Fibroblast of skin of scalp (primary cell): ENCODE data around the gene ADGRG1.

Experiments
- DNase-seq: peaks from one replicate; pipeline ENCODE4 v3.0.0-alpha.2; 2013

Gene ADGRG1

DNA sequence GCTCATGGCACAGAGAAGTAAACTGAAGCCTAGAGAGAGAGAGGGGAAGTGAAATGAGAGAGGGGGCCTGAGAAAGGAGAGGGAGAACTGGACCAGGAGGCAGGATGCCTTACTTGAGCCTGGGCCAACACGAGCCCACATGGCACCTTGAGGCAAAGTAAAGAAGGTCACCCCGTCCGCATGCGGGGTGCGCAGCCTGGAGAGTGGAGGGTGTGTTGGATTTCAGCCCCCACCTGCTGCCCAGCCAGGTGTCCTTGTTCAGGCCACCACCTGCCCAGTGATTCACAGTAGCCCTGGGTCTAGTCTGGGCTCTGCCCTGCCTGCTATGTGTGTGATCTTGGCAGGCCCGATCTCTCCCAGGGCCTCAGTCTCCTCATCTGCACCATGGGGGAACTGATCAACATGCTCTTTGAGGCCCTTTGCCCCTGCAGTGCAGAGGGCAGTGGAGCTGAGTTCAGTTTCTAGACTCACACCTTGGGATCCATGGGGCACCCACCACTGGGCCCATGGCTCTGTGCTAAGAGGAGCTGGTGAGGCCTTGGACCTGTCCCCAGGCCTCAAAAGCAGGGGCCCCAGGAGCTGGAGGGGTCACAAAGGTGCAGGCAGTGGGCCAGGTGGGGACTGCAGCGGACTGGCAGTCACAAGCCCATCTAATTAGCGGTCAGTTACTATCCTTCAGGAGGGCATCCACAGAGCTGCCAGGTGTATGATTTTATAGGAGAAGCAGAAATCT, 56.4 kb downstream of the ADGRG1 start:
- DNase-seq: no peak

DNA sequence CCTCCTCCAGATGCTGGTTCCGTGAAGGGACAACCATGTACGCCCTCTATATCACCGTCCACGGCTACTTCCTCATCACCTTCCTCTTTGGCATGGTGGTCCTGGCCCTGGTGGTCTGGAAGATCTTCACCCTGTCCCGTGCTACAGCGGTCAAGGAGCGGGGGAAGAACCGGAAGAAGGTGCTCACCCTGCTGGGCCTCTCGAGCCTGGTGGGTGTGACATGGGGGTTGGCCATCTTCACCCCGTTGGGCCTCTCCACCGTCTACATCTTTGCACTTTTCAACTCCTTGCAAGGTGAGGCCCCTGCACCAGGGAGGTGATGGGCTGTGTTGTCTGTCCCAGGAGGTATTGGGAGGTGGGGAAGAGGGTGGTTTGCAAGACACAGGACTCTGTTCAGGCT, 57.2 kb downstream of the ADGRG1 start:
- DNase-seq: no peak

DNA sequence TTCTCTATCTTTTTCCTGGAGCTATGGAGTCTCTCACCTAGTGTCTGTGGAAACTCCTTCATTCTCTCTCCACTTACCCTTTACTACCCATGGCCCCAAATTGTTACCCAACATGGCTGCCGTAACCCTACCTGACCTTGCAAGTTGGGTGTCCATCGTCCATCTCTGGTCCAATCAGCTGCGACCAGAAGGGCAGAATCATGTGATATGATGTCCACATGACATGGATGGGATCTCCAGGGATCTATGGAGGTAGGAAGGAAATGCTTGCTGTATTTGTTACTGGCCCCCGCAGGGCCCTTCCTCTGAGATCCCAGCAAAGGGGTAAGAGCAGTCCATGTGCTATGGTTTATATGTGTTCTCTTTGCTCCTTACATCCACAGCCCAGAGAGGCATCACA, 58.1 kb downstream of the ADGRG1 start:
- no peak for DNase-seq

DNA sequence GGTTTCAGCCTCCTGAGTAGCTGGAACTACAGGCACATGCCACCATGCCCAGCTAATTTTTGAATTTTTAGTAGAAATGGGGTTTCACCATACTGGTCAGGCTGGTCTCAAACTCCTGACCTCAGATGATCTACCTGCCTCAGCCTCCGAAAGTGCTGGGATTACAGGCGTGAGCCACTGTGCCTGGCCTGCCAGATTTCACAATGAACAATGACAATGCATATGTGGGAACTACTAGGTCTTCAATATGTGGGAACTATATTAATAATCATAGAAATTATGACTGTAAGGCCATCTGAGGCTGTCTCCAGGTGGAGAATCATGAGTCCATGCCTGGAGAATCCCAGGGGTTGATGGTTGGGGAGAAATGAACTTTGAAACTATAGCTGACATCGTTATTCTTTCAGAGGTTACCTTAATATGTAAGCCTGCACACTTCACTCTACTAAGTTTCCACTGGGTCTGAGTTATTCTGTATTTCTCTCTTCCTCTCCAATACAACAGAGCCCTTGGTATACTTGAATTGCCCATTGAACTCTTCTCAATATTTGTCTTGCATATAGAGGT, 59.0 kb downstream of the ADGRG1 start:
- DNase-seq: no peak

DNA sequence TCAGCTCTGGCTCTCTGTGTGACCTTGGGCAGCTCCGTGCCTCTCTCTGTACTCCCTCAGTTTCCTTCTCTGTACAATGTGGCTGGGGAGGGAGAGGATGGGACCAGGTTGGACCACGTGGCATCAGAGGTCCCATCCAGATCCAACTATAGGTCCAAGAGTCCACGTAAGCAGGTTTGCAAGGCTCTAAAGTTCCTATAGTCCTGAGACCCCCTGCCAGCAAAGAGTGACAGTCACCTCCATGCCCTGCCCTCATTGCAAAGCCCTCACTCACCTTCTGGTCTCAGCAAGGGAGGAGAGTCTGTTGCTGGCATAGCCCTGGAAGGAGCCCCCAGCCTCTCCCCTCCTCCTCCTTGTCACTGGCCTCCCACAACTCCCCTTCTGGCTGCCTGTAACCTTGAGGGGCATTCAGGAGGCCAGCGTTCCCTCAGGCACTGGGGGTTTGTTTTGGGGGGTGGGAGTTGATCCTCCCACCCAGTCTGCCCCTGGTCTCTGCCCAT, 60.1 kb downstream of the ADGRG1 start:
- no peak for DNase-seq

DNA sequence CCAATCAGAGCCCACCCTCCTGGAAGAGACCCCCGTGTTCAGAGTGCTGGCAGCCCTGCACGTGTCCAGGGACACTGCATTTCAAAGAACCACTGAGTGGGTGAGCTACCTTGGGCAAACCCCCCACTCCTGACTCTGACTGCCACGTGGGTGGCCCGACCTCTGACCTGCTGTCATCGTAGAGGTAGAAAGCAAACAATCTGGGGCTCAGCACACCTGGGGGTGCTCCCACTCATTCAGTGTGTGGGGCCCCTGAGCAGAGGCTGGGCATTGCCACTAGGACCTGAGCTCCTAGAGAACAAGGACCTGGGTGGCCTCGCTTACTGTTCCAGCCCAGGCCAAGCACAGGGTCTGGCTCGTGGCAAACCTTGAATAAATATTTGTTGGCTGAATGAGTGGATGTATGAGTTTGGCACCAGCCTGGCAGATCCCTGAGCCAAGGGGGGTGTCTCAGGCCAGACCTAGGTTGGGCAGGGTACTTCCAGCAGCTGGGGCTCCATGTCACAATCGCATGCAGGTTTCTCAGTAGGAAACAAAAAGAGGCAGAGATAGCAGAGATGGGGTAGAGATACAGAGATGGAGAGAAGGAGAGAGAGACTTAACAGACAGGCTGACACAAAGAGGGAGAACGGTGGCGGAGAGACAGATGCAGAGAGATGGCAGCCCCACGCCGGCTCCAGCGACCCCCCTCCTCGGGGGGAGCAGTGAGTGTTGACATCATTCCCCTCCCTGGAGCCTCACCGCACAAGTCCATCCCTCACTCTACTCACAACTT, 60.7 kb downstream of the ADGRG1 start:
- no peak for DNase-seq

DNA sequence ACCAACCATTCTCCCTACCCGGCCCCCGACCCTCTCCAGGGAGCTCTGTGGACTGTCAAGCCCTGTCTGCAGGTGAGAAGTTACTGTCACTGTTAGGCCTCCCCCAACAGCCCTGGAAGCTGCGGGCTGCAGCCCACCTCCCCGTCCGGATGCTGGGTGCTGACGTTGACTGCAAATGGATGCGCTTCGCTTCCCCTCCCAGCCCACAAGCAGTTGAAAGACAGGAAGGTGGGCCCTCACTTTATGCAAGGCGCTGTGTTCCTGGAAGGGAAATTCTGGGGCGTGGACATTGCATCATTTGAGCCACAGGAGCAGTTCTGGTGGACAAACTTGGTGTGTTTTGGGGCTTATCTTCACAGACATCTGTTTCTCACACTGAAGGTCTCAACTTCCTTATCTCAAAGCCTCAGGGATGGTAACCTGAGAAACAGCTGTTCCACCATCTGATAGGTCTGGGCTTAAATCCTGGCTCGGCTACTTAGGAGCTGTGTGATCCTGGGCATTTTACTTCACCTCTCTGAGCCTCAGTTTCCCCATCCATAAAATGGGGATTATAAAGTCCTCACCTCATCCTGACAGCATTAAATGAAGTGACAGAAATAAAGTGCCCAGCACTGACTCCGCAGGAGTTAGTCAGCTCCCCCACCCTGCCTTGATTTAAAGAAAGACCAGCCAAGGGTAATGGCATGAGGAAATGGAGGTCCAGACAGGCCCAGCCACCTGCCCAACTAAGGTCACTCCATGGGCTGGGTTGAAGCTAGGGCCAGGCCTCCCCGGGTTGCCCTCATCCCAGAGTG, 61.5 kb downstream of the ADGRG1 start:
- no peak for DNase-seq

DNA sequence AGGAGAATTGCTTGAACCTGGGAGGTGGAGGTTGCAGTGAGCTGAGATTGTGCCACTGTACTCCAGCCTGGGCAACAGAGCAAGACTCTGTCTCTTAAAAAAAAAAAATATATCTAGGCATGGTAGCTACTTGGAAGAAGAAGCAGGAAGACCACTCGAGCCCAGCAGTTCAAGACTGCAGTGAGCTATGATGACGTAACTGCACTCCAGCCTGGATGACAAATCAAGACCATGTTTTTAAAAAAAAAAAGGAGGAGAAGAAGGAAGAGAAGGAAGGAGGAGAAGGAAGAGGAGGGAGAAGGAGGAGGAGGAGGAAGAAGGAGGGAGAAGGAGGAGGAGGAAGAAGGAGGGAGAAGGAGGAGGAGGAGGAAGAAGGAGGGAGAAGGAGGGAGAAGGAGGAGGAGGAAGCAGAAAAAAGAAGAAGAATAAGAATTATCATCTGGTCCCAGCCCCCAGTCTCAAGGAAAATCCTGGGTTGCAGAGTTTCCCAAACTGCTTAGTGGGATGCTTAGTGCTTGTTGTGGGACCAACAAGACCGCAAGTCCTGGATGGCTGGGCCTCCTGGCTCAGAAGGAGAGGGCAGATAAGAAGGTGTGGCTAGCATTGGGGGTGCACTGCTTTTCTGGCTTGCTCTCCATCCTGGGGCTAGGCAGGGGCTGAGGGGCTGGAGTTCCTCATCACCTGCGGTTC, 62.5 kb downstream of the ADGRG1 start:
- peak; percentile 11 for DNase-seq

DNA sequence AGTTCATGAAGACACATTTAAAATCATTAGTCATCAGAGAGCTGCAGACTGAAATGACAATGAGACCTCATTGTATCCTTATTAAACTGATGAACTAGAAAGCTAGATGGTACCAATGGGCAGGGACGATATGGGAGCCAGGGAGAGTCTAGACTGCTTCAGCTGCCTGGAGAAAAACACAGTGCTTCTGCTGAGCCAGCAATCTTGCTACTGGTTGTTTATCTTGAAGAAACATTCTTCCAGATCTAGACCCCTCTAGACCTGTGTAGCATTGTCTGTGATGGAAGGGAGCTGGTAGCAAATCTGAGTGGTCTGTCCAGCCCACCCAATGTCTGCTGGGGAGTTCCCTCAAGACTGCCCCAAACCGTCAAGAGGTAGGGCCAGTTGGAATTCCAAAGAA, 64.2 kb downstream of the ADGRG1 start:
- DNase-seq: no peak

DNA sequence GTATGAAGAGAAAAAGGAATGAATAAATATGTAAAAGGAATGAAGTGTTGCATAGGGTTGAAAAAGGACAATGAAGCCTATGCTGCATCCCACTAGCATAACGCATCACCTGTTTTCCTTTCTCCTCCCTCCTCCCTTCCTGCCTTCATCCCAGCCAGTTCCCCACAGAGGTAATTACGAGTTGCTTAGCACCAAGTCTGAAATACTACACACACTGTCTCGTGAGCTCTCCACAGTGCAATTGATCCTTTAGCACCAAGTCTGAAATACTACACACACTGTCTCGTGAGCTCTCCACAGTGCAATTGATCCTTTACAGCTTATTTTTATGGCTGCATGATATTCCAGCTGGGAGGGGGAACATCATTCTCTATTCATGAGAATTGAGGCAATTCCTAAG, 65.1 kb downstream of the ADGRG1 start:
- DNase-seq: no peak

DNA sequence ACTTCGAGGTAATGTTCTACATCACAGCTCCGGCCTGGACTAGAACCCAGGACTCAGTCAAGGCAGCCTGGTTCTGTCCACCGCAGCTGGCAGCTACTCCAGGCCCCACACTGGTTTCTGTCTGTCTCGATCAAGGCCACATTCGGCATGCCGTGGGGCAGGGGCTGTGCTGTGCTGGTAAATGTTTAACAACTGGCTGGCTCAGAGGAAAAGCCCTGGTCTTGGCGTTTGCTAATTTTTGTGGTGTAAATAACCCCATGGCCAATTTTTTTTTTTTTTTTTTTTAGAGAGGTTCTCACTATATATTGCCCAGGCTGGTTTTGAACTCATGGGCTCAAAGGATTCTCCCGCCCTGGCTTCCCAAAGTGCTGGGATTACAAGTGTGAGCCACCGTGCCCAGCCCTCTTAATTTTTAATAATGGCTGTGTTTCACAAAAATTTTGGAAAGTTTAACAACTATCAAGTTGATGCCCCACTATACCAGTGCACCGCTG, 65.8 kb downstream of the ADGRG1 start:
- DNase-seq: no peak

DNA sequence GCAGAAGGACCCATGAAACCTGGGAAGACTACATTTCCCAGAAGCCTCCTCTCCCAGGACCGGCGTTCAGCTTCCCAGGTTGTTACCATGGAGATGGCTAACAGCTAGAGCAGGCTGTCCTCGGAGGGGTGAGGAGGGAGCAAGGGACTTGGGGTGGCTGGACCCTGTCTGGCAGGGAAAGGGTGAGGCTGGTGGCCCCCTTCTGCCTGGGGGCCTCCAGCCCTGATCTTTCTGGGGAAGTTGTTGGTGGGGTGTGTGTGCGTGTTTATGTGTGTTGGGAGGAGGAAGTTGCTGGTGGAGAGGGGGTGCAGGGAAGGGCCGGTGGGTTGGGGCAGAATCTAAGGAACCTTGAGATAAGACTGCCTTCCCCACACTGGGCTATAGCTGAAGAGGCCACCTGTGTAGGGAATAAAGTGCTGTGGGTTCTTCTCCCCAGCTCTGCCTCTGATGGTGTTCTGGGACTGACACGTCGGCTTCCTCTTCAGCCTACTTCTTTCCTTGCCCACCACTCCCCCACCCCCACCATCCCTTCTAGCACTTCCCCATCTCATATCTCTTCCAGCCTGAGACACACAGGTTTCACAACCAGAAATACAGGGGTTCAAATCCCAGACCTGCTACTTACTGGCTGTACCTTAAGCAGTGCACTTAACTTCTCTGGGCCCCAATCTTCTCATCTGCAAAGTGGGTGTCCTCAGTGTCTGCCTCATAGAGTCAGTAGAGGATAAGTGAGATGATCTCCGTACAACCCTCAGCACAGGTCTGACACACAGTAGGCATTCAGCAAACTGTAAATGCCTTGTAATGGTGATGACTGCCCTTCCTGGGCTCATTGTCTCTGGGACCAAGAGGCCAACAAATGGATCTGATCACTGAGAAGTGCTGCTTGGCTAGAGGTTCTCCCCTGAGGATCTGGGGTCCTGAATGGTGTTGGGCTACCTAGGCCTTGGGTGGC, 66.6 kb downstream of the ADGRG1 start, which contains the start of gene DRC7:
Gene DRC7 (plus strand): TSS at position 82 of the 955 bp plus-strand sequence. CDS start 3,144 bp downstream, outside the sequence.
- DNase-seq: peak; percentile 20

DNA sequence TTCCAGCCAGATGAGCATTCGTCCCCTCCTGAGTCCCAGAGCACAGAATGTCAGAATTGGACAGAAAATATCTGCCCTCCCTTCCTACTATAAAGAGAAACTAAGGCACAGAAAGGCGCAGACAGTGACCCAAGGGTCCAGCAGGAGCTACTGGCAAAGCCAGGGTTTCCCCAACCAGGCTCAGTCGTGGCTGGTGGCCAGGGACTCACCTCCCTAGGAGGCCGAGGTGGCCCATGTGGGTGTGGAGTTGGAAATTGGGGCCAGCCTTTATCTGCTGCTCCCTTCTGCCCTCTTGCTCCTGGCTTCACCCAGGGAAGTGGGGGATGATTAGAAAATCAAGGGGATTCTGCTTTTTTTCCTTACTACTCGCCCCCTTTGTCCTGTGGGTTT, 67.2 kb downstream of the ADGRG1 start:
- no peak for DNase-seq

DNA sequence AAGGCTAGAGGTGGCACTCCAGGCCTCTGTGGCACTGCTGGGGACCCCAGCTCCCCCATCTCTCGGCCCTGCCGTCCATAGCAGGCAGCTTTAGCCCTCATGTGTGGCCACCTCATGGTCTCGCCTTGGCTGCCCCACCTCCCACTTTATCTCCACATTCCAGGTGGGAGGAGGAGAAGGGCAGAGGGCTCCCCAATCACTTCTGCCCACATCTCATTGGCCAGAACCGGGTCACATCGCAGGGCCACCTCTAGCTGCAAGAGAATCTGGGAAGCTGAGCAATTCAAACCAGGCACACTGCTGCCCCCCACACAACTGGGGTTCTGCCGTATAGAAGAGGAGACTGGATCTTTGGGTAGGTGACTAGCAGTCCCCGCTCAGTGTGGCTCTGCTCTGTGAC, 67.8 kb downstream of the ADGRG1 start:
- DNase-seq: no peak

DNA sequence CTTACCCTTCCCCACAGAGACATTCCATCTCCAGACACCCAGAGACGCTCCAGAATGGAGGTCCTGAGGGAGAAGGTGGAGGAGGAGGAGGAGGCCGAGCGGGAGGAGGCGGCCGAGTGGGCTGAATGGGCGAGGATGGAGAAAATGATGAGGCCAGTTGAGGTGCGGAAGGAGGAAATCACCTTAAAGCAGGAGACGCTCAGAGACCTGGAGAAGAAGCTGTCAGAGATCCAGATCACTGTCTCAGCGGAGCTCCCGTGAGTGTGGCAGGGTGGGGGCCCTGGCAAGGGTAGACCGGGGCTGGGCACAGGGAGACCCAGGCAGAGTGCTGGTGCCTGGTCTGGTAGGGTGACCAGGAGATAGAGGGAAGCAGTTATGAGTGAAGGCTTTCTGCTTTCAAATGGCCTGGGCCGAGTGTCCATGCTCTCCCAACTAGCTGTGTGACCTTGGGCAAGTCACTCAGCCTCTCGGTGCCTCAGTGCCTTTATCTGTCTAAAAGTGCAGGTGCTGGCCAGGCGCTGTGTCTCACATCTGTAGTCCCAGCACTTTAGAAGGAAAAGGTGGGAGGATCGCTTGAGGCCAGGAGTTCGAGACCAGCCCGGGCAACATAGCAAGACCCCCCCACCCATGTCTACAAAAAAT, 69.6 kb downstream of the ADGRG1 start:
- no peak for DNase-seq

DNA sequence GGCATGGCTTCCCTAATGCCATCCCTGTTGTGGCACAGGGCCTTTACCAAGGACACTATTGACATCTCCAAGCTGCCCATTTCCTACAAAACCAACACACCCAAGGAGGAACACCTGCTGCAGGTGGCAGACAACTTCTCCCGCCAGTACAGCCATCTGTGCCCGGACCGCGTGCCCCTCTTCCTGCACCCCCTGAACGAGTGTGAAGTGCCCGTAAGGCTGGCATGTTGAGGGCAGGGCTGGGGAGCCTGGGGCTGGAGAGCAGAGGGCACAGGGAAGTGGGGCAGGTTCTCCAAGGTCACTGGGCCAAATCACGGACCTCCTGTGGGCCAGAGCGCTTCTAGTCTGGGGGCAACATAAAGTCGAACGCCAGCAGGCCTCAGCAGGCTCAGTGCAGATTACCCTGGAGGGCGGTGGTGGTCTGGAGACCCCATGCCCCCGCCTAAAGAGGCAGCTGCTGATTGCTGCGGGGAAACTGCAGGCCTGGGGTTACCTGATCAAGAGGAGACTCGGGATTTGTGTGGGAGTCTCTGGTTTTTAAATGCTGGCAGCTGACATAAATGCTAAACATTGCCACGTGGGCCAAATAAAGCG, 70.5 kb downstream of the ADGRG1 start:
- no peak for DNase-seq

DNA sequence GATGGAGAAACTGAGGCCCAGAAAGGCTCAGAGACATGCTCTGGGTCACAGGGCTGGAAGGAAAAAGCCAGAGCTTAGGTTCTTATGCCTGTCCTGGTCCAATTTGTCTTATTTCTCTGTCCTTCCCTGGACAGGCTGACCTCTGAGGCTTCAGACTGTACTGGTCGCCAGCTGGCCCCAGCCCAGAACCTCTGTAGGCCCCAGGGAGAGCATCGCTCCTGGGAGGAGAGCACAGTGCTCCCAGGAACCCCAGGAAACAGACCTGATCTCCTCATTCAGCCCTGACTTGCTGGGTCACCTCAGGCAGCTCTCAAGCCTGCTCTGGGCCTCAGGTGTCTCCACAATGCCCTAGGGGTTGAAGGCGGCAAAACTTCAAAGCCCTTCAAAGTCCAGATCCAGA, 71.1 kb downstream of the ADGRG1 start:
- no peak for DNase-seq

DNA sequence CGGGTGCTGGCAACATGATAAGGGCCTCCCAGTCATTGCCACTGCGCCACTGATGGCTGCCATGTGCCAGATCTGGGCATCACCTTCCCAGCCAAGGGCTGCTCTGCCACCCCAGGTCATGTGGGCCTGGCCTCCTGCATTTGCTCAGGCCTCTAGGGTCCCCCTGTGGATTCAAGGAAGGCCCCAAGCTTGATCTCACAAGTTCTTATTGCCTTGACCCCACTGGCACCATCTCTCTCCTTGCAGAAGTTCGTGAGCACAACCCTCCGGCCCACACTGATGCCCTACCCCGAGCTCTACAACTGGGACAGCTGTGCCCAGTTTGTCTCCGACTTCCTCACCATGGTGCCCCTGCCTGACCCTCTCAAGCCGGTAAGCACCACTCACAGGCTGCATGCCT, 71.5 kb downstream of the ADGRG1 start:
- no peak for DNase-seq

DNA sequence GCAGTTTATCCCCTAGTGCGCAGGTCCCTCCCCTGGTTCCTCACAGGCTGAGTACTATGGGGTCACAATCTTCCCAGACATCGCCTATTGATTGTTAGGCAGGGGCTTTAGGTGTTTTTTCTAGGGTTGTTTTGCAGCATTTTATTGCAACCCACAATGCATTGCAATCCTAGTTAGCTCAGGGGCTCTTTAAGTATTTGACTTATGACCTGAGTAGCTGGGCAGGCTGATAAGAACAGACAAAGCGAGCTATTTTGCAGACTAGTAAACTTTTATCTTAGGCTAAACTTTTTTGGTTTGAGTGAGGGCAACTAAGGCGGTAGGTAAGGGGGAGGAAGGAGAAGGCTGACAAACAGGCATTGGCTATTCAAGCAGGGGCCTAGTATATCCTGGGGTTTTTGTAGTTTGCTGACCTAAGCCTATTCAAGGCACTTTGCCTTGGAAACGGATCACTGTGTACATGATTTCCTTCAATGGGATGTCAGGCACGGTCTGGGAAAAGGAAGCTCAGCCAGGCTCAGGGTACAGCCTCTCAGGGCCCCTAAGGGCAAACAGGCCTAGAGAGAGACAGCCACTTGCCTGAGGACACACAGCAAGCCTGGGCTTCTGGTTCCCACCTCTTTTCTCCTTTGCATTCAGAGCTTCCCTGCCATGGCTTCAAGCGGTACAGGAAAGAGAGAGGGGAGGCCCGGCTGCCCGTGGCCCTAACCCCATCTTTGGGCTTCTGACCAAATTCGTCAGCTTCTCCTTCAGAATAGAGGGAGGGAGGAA, 72.5 kb downstream of the ADGRG1 start:
- no peak for DNase-seq
